Measurements from ENCODE around the gene SCART1. TPM values are rescaled to one million over a fixed set of nuclear protein-coding genes. Genes with fewer than 3 reads are reported as not detected.
"Not testable (repeated sequence)": the region's sequence is repeated elsewhere in the genome, so short reads cannot be mapped to it uniquely, and the experiment has no call there.

Gene SCART1
- total and polyA plus RNA-seq, 12 donors, result 0.42 to 5.5 (median 2.0) TPM

- H3K27me3 ChIP-seq, result no peaks in the 10 kb centered on the region
- H3K4me1 ChIP-seq (replicated peaks in 1 of 2), result no peaks in the 10 kb centered on the region
- 91 to 94% (median 92%) methylated on average over 6 to 7 of the region's 7 CpGs for WGBS, 4 donors
- no peak for TF ChIP-seq POLR2A (IDR thresholded peaks at IDR 0.05)
- no peak for TF ChIP-seq CTCF (IDR thresholded peaks at IDR 0.05)
- DNase-seq, result no peak
- no peaks in the 10 kb centered on the region for H3K36me3 ChIP-seq (replicated peaks in 1 of 2)
- no peak overlapping the region for H3K27ac ChIP-seq
- intact Hi-C loops (cut with DNase I), result no loop called here
- no peaks in the 10 kb centered on the region for H3K9me3 ChIP-seq (replicated peaks in 1 of 3)
- H3K4me3 ChIP-seq, result no peak overlapping the region
These were observed 12.3 kb downstream of the SCART1 start for GRCh38 chr10:133465950-133466474.

GRCh38 chr10:133466683-133467275 is 13.0 kb downstream of the SCART1 start:
- DNase-seq, result no peak
- Histone ChIP-seq H3K4me3 (no peak overlapping the region), H3K4me1 (replicated peaks in 1 of 2) (no peaks in the 10 kb centered on the region), H3K27ac (no peak overlapping the region), H3K9me3 (replicated peaks in 1 of 3) (no peaks in the 10 kb centered on the region), H3K36me3 (replicated peaks in 1 of 2) (no peaks in the 10 kb centered on the region), H3K27me3 (no peaks in the 10 kb centered on the region)
- TF ChIP-seq CTCF (IDR thresholded peaks at IDR 0.05) (no peak), POLR2A (IDR thresholded peaks at IDR 0.05) (no peak)
- intact Hi-C loops (cut with DNase I), result no loop called here
- WGBS, 4 donors, result 81 to 98% (median 93%) methylated on average over 4 to 7 of the region's 7 CpGs

- Histone ChIP-seq H3K9me3 (replicated peaks in 1 of 3) (no peaks in the 10 kb centered on the region), H3K4me1 (replicated peaks in 1 of 2) (no peaks in the 10 kb centered on the region), H3K36me3 (replicated peaks in 1 of 2) (no peaks in the 10 kb centered on the region), H3K27ac (no peak overlapping the region), H3K27me3 (no peaks in the 10 kb centered on the region), H3K4me3 (no peak overlapping the region)
- TF ChIP-seq CTCF (IDR thresholded peaks at IDR 0.05) (no peak), POLR2A (IDR thresholded peaks at IDR 0.05) (no peak)
- DNase-seq, result no peak
- intact Hi-C loops (cut with DNase I), result no loop called here
- WGBS, 4 donors, result 87 to 93% (median 89%) methylated on average over 10 to 17 of the region's 17 CpGs
These were observed 13.7 kb downstream of the SCART1 start for GRCh38 chr10:133467286-133467911.

- H3K27ac ChIP-seq; DNase-seq; intact Hi-C loops (cut with DNase I); H3K4me3 ChIP-seq; H3K4me1 ChIP-seq (replicated peaks in 1 of 2); H3K27me3 ChIP-seq; H3K36me3 ChIP-seq (replicated peaks in 1 of 2); H3K9me3 ChIP-seq (replicated peaks in 1 of 3): not testable (repeated sequence)
- WGBS, 4 donors, result 75 to 89% (median 85%) methylated on average over 3 of the region's 3 CpGs
These were observed 15.5 kb downstream of the SCART1 start for GRCh38 chr10:133469205-133469604.
